T-helper 22 cell (primary cell): ENCODE measurements around the gene ACOX1.

Source experiments
- DNase-seq: peaks from one replicate; pipeline ENCODE4 v3.0.0-alpha.2; 2020; ENCODE audit warnings: low read depth

The ACOX1 gene

DNA sequence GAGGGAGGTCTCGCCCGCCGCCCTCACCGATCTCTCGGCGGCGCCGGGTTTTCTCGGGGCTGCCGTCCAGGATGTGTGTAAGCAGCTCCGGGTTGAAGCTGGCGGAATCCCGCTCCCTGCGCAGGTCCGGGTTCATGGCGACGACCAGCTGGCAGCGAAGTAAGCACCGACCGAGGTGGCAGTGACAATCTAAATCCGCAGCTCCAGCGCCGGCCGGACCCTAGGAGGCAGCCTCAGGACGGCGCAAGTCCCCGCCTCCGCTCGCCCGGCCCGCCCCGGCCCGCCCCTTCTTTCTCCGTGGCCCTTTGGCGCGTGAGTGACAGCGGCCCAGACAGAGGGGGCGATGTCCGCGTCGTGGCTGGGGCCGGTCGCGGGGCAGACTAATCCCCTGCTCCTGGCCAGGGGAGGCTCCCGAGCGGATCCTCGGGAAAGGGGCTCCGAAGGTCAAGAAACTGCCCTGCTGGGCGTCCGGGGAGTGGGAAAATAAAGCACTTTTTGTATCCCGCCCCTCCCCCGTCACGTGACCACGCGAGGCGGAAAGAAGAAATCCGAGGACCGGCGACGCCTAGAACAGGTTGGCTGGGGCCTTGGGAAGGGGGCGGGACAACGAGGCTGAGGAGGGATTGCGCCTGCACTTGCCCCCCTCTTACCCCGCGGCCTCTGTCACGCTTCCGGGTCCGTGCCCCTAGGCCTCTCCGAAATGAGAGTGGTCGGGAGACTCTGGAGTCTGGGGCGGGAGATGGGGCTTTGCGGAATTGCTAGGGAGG, at the start of gene ACOX1, which contains the start of gene TEN1:
Gene ACOX1 (minus strand): TSS at position 229 of the 767 bp plus-strand sequence. CDS start 93 bp downstream, at position 136.
Gene TEN1 (plus strand): TSS at position 303 of the 767 bp plus-strand sequence. CDS start 6,953 bp downstream, outside the sequence.
- peak; percentile 94 for DNase-seq

DNA sequence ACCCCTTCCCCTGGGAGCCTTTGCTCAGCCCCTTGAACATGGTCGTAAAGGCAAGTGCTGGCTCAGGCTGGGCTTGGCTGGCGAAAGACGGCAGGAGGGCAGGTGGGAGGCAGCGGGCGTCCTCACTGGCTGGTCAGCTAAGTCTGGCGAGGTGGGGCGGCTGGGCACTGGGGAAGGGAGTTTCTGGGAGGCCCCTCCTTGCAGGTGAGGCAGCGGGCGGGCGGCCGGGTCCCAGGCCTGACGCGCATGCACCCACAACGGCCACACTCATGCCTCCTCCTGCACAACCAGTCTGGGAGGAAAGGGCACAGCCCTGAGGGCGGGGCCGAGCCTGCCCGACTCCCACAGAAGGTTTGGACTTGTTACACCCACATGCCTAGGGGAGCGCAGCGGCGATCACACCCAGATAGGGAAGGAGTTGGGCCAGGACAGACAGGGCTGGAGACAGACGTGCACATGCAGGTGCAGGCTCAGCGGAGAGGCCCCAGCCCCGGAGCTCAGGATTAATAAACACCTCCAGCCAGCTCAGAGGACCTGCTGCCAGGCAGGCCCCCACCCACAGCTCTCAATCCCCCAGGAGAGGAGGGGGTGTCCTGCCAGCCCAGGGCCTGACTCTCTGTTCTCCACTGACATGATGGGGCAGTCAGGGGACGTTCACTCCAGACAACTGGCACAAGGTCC, 48.3 kb upstream of the ACOX1 start, which contains the start of gene EVPL:
Gene EVPL (minus strand): TSS at position 148 of the 681 bp plus-strand sequence. CDS start 108 bp downstream, at position 40.
- DNase-seq: no peak

DNA sequence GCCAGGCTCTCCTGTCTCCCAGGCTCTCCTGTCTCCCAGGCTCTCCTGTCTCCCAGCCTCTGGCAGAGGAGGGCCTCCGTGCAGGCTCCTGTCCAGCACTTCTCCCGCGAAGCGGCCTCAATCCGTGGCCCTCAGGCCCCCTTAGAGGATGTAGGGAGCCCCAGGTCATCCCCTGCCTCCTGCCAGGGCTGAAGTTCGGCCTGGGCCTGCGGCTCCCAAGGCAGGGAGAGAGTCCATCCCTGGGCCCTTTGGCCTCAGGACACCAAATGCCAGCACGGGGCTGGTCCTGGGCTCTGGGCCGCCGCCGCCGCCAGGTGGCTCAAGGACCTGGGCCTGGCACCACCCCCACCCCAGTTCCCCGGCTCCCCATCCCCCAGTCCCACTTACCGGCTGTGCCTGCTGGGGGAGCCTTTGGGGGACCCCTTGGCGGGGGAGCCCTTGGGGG, 47.8 kb upstream of the ACOX1 start:
- no peak for DNase-seq

DNA sequence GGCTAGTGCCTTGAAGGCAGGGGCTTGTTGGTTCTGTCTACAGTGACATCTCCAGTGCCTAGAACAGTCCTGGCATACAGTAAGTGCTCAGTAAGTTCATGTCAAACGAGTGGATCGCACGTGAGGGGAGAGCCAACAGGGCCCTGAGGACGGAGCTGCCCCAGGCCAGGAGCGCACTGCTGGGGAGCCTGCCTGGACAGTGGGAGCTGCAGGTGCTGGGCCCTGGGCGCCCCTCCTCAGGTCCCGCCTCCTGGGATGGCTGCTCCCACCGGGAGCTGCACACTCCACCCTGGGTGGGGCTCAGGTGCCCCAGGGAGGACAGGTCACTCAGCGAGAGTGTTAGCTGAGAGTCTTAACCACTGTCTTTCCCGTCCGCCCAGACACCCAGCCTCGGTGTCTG, 46.3 kb upstream of the ACOX1 start:
- no peak for DNase-seq

DNA sequence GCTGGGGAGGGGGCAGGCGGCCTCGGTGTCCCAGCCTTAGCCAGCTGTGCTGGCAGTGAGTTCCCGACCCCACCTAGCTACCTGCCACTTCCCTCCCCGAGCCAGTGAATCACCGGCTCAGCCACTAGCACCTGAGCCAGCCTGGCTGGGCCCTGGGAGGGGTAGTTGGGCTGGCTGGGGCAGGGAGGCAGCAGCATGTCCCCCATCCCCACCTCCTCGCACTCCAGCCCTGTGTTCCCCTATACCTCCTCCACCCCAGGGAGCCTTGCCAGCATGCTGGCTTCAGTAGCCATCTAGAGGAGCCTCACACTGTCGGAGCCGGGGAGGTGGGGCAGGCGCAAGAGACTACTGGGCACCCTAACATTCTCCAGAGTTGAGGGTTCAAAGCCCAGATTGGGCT, 45.4 kb upstream of the ACOX1 start:
- DNase-seq: no peak

DNA sequence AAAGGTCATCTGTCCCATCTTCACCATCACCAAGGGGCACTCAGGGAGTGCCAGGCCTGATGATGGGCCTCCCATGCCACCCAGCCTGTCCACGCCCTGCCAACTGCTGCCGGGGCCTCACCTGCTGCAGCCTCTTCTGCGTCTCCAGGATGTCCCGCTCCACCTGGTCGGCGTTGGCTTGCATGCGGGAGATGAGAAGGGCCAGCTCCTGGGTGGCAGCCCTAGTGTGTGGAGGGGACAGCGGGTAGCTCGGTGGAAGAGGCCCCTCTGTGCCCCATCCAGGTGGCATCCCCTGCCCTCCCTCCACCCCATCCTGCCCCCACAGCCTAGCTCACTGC, 44.9 kb upstream of the ACOX1 start:
- DNase-seq: no peak

DNA sequence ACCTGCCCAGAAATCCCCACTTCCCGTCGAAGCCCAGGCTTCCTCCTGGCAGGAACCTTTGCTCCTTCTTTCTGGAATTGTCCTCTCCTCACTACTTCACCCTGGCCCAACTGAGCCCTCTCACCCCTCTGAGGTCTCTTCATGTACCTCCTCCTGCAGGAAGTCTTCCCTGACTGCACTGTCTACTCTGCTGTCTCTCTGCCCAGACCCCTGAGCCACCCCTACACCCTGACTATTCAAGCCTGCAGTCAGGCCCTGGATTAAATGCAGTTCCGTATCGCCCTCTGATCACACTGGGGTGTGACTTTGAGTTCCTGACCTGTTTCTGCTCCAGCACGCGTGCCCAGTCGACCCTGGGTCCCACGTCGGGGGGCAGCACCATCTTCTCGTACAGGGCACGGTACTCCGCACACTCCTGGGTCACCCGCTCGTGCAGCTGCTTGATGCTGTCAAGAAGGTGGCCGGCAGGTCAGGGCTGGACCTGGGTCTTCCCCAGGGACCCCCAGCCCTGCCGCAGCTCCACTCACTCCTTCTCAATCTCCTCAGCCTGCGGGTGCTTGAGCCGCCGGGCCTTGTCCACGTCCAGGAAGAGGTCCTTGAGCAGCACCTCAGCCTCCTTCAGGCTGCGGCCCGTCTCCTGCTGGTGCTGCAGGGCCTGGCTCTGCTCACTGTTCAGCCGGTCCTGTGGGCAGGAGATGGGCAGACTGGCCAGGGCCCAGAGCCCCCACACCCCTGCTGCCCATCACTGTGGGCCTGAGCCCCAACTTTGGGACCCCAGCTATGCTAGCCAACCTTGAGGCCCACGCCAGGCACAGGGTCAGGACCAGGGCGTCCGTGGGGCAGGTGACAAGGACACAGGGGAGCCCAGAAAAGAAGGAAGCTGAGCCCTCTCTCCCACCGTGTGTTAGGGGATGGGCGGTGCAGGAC, 44.3 kb upstream of the ACOX1 start:
- no peak for DNase-seq

DNA sequence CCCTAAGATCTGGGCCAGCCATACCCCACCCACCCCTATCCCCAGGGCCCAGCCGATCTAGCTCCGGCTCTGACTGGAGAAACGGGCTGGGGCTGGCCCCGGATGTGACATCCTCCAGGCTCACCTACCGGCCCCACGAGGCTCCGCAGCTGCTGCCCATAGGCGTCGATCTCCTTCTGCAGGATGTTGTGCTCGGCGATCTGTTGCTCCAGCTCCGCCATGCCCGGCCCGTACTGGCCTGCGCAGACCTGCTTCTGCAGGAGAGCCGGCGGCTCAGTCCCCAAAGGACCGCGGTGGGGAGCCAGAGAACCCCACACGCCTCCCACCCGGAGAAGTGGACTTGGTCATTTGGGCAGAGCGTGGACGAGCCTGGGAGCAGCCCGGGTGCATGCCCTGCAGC, 43.3 kb upstream of the ACOX1 start:
- DNase-seq: no peak

DNA sequence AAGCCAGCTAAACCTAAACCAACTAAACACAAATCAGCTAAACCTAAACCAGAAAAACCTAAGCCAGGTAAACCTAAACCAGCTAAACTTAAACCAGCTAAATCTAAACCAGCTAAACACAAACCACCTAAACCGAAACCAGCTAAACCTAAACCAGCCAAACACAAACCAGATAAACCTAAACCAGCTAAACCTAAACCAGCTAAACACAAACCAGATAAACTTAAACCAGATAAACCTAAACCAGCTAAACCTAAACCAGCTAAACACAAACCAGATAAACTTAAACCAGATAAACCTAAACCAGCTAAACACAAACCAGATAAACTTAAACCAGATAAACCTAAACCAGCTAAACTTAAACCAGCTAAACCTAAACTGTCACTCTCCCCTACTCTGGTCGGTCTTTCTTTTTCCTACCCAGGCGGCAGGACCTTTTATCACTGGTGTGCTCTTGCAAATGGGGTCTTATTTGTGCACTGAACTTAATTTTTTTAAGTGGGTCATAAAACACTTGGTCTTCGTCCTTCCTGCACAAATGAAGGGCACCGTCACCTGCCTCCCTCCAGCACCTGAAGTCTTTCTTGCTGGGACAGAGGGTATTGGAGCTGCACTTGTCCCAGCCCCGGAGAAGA, 41.0 kb upstream of the ACOX1 start:
- DNase-seq: no peak

DNA sequence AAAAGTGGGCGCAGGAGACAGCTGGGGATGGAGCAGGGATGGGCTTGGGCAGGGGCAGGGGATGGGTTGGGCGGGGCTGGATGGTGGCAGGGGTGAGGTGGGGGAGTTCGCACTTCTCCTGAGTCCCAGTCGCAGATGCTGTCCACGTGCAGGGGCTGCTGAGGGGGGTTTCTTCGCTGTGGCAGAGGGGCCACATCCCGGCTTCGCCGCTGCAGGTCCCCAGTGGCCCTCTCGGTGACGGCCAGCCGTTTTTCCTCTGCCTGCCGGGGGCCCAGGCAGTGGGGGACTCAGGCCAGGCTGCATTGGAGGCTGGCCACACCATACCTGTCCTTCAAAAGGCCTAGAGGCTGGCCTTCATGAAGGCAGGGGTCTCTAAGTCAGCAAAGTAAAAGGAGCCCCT, 39.8 kb upstream of the ACOX1 start:
- DNase-seq: no peak

DNA sequence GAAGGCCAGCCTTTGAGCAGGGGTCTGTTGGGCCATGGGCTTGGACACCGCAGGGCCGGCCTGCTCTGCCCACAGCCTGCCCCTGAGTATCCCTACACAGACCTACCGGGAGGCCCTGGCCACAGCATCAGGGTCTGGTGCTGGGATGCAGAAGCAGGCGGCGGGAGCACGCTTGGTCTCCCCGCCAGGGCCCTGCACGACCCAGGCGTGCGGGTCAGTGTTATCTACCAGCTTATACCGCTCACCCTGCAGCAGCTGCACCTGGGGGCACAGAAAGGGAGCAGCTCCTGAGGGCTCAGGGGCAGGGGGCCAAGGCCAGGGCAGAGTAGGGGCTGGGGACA, 39.3 kb upstream of the ACOX1 start:
- DNase-seq: no peak

DNA sequence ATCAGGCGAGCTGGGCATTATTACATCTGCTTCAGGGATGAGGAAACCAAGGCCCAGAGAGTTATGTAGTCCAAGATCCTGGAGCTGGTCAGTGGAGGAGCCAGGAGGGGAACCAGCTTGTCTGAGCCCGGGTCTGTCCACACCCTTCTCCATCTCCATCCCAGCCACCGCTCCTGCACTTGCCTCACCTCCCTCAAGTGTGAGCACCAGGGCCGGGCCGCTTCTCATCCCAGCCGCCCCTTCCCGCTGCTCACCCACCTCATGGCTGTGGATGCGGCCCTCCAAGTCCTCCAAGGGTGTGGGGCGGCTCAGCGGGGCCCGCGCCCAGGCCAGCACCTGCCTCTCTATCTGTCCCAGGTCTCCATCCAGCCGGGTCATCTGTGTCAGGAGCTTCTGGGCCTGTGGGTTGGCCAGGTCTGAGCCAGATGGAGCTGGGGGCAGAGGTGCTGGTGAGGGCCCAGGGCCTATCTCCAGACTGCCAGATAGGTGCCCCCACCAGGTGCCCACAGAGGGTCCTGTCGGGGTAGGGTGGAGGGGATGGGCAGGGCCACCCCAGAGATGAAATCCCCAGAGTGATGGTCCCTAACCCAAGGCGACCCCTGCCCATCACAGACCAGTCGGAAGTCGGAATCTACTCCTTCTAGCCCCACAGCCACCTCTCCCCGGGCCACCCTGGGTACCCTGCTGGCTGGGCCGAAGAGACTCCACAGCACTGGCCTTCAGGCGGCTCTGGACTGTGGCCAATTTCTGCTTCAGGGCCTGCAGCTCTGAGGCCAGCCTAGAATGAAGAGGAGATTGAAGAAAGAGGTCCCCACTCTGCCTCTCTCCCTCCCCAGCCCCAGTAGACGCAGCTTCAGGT, 38.7 kb upstream of the ACOX1 start:
- DNase-seq: no peak

DNA sequence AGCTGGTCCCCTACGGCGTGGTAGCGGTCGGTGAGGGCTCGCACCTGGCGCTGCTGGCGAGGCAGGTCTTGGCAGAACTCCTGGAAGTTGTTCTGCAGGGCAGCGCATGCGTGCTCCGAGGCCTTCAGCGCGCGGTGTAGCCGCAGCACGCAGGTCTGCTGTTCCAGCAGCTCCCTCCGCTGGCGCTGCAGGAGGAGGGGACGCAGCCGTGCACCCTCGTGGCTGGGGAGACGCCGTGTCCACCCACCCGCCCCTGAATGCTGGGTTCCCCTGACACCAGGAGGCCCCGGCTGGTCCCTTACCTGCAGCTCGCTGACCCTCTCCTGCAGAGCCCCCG, 35.9 kb upstream of the ACOX1 start:
- no peak for DNase-seq

DNA sequence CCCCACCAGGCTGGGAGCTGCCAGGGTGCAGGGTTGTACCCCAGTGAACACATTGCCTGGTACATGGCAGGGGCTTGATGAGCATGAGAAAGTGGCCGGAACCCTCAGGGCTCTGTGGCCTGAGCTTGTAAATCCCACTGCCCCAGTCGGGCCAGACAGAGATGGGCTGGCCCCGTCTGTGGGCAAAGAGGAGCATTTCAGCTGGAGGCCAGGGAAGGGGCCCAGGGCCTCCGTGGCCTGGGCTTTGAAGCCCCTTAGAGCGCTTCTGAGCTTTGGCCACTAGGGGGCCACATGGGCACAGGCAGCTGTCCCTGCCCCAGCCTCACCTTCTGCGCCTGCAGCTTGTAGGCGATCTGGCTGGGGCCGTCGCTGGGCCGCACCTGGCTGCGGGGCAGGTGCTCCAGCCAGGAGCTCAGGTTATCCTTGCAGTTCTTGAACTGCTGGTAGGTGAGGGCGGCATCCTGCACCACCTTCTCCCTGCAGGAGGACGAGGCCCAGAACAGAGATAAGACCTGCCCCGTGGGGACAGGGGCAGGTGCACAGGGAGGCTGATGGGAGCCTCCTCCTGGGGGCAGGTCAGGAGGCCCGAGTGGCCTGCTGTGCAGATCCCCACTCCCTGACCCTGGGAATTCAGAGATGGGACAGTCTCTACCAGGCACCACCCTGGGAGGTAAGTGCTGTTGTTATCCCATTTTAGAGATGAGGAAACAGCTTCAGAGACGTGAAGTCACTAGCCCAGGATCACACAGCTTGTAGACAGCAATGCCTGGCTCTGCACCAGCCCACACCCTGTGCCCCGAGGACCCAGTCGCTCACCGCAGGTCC, 35.3 kb upstream of the ACOX1 start:
- DNase-seq: peak; percentile 44

DNA sequence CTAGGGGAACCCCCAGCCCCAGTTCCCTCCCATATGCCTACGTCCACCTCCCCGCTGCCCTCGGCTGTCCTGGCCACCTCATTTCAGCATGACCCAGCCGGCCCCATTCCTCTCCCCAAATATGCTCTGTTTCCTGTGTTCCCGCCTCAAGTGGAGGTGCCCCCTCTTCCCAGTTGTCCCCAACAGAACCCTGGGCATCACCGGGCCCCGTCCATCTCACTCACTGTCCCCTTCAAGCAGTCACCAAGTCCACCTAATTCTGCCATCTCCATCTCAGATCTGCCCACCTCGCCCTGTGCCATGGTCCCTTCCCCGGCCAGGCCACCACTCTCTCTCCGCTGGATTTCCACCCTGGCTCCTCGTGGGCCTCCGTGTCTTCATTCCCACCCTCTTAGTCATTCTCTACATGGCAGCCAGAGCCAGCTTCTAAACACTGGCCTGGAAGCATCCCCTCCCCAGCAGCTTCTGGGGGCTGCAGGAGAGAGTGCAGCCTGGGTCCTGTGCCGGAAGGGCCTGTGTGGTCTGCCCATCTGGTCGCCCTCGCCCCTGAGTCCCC, 34.5 kb upstream of the ACOX1 start:
- no peak for DNase-seq

DNA sequence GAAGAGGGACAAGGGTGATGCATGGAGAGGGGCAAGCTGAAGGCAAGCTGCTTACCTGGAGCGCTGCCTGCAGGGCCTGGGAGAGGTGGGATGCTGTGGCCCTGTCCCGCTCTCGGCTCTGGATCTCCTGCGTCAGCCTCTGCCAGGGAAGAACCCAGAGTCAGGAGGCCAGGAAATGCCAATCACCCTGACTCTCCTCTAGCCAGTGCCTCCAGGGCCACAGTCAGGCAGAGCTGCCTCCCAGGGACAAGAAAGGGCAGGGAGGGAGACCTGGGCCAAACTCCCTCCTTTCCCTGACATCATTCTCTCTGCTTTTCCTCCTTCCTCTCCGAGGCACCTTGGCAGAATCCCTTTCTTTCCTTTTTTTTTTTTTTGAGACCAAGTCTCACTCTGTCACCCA, 33.0 kb upstream of the ACOX1 start:
- no peak for DNase-seq

DNA sequence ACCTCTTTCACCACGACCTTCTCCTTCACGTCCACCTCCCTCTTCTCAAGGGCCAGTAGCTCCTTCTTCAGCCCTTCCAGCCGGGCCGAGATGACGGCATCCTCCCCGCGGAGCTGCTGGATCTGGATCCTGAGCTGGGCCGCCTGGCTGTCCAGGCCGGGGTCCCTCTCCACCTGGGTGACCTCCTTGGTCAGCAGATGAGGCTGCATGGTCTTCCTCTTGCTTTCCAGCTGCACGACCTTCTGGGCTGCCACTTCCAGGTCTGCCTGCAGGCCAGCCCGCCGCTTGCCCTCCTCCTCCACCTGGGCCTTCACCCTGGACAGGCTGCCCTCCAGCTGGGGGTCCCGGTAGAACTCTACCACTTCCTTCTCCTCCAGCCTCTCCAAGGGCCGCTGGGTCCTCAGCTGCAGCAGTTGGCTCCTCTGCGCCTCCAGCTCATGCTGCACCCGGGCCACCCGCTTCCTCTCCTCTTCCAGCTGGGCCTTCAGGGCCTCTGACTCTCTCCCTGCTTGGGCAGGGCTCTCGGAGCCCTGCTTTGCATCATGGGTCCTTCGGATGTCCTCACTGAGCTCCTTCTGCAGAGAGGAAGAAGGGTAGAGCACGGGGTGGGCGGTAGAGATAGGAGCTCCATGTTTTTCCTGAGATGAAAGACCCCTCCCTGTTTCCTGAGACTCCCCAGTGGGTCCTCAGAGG, 31.1 kb upstream of the ACOX1 start:
- no peak for DNase-seq

DNA sequence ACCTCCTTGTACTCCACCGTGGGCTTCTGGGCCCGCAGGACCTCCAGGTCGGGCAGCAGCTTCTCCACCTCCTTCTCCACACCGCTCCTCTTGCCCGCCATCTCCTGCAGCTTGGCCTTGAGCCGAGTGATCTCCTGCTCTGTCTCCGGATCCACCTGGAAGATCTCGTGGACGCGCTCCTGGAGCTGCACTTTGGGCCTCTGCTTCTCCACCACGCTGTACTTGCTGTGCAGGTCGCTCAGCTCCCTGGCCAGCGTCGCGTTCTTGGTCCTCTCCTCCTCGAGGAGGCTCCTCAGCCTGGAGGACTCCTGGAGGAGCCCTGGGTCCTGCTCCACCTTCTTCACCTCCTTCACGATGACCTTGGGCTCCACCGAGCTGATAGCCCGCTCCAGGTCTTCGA, 30.5 kb upstream of the ACOX1 start:
- DNase-seq: no peak
